Measurements from ENCODE around the gene MTOR. TPM values are rescaled to one million over a fixed set of nuclear protein-coding genes. Genes with fewer than 3 reads are reported as not detected.

The MTOR gene
- total RNA-seq, 1 donor from 2014 or later = 23.6 TPM

- intact Hi-C loops (cut with DNase I) = no loop called here
- DNase-seq (ENCODE audit: extremely low spot score in 2 of 2) = no peak
- Histone ChIP-seq H3K4me3 (no peak overlapping the region), H3K9me3 (no peaks in the 10 kb centered on the region), H3K27me3 (no peaks in the 10 kb centered on the region), H3K27ac (no peak overlapping the region), H3K36me3 (no peaks in the 10 kb centered on the region), H3K4me1 (peaks cover 32% of the 10 kb centered on the region)
- TF ChIP-seq POLR2AphosphoS5 (IDR thresholded peaks at IDR 0.05; ENCODE audit: insufficient read depth in 1 of 2, low read depth in 1 of 2) (no peak), POLR2A (IDR thresholded peaks at IDR 0.05) (no peak)
- TF ChIP-seq, protein P1, sequence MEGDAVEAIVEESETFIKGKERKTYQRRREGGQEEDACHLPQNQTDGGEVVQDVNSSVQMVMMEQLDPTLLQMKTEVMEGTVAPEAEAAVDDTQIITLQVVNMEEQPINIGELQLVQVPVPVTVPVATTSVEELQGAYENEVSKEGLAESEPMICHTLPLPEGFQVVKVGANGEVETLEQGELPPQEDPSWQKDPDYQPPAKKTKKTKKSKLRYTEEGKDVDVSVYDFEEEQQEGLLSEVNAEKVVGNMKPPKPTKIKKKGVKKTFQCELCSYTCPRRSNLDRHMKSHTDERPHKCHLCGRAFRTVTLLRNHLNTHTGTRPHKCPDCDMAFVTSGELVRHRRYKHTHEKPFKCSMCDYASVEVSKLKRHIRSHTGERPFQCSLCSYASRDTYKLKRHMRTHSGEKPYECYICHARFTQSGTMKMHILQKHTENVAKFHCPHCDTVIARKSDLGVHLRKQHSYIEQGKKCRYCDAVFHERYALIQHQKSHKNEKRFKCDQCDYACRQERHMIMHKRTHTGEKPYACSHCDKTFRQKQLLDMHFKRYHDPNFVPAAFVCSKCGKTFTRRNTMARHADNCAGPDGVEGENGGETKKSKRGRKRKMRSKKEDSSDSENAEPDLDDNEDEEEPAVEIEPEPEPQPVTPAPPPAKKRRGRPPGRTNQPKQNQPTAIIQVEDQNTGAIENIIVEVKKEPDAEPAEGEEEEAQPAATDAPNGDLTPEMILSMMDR (IDR thresholded peaks at IDR 0.05) = no peak
These were observed 84.0 kb downstream of the MTOR start for GRCh38 chr1:11178021-11179015.

GRCh38 chr1:11176081-11176706 lies 86.2 kb downstream of the MTOR start:
- H3K36me3 ChIP-seq = no peaks in the 10 kb centered on the region
- no peak overlapping the region for H3K4me3 ChIP-seq
- TF ChIP-seq POLR2A (IDR thresholded peaks at IDR 0.05) (no peak), POLR2AphosphoS5 (IDR thresholded peaks at IDR 0.05; ENCODE audit: insufficient read depth in 1 of 2, low read depth in 1 of 2) (no peak)
- TF ChIP-seq, protein P1 (IDR thresholded peaks at IDR 0.05) = no peak
- H3K4me1 ChIP-seq = peaks cover 32% of the 10 kb centered on the region
- H3K27ac ChIP-seq = no peak overlapping the region
- H3K9me3 ChIP-seq = no peaks in the 10 kb centered on the region
- H3K27me3 ChIP-seq = no peaks in the 10 kb centered on the region
- intact Hi-C loops (cut with DNase I) = no loop called here
- no peak for DNase-seq (ENCODE audit: extremely low spot score in 2 of 2)

GRCh38 chr1:11175461-11175860 lies 86.9 kb downstream of the MTOR start:
- Histone ChIP-seq H3K36me3 (no peaks in the 10 kb centered on the region), H3K27me3 (no peaks in the 10 kb centered on the region), H3K9me3 (no peaks in the 10 kb centered on the region), H3K27ac (no peak overlapping the region), H3K4me3 (no peak overlapping the region), H3K4me1 (peaks cover 26% of the 10 kb centered on the region)
- intact Hi-C loops (cut with DNase I) = no loop called here
- no peak for DNase-seq (ENCODE audit: extremely low spot score in 2 of 2)
- TF ChIP-seq, protein P1 (IDR thresholded peaks at IDR 0.05) = no peak
- TF ChIP-seq POLR2AphosphoS5 (IDR thresholded peaks at IDR 0.05; ENCODE audit: insufficient read depth in 1 of 2, low read depth in 1 of 2) (no peak), POLR2A (IDR thresholded peaks at IDR 0.05) (no peak)

DNA sequence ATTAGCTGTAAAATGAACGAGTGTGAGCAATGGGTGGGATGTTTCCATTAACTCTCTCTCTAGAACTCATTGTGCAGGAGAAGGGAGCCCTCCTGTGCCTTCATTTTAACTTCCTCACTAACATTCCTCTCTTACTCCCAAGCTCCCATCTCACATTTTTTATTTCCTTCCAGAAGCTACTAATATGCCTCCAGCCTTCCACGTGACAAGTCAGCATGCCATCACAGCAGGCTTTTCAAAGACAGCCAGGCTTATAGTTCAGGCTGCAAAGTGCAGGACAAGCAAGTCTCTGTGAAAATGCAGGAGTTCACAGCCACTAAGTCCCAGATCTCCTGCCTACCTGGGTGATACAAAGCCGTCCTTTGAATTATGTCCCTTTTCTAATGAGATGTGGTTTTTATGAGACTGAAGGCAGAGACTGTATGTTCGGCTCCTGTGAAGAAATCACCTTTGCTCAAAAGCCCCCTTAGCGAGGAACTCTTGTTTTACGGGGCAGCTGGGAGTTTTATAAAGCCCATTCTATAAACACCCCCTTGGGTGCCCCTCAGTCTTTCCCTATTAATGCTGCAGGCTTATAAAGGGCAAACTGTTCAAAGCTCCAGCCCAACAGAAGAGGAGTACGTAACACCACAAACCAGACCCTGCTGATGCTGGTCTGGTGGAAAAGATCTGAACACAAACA lies 87.9 kb downstream of the MTOR start:
- TF ChIP-seq, protein P1 (IDR thresholded peaks at IDR 0.05) = no peak
- TF ChIP-seq POLR2AphosphoS5 (IDR thresholded peaks at IDR 0.05; ENCODE audit: insufficient read depth in 1 of 2, low read depth in 1 of 2) (no peak), POLR2A (IDR thresholded peaks at IDR 0.05) (no peak)
- H3K36me3 ChIP-seq = no peaks in the 10 kb centered on the region
- H3K27ac ChIP-seq = no peak overlapping the region
- DNase-seq (ENCODE audit: extremely low spot score in 2 of 2) = no peak
- H3K4me3 ChIP-seq = no peak overlapping the region
- no peaks in the 10 kb centered on the region for H3K9me3 ChIP-seq
- no peaks in the 10 kb centered on the region for H3K27me3 ChIP-seq
- H3K4me1 ChIP-seq = peaks cover 16% of the 10 kb centered on the region
- intact Hi-C loops (cut with DNase I) = no loop called here

Data from vagina (tissue), 2 donors.